DOHH2 (cell line): Measurements from ENCODE around the gene TAF4.
"Not testable (repeated sequence)": the region's sequence is repeated elsewhere in the genome, so short reads cannot be mapped to it uniquely, and the experiment has no call there.

Experiments used
- EZH2phosphoT487 ChIP-seq: fragments of 200-600 bp; sonication (generic); IDR thresholded peaks from 2 replicates; pipeline ENCODE4 v1.6.1; 2017; ENCODE audit warnings: borderline replicate concordance, mild to moderate bottlenecking, antibody characterized with exemption, low read length, moderate library complexity, mixed read lengths
- TF ChIP-seq, protein P1 (sequence below): fragments of 200-600 bp; sonication (generic); IDR thresholded peaks from one replicate; pipeline ENCODE4 v1.5.1; 2014; ENCODE audit warnings: antibody characterized with exemption, mild to moderate bottlenecking, low read depth, low read length; ENCODE audit not compliant: poor library complexity, severe bottlenecking

DNA sequence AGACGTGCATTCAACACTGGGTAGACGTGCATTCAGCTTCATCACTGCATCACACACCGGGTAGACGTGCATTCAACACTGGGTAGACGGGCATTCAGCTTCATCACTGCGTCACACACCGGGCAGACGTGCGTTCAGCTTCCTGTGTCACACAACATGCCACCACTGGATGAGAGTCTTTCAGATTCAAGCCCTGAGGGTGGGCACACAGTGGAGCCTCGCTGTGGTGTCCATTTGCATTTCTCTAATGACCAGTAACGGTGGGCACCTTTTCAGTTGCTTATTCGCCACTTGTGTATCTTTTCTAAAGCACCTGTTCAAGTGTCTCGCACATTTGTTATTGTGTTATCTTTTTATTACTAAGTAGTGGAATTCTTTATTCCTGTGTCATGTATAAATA, 94.1 kb downstream of the TAF4 start:
- TF ChIP-seq, protein P1, sequence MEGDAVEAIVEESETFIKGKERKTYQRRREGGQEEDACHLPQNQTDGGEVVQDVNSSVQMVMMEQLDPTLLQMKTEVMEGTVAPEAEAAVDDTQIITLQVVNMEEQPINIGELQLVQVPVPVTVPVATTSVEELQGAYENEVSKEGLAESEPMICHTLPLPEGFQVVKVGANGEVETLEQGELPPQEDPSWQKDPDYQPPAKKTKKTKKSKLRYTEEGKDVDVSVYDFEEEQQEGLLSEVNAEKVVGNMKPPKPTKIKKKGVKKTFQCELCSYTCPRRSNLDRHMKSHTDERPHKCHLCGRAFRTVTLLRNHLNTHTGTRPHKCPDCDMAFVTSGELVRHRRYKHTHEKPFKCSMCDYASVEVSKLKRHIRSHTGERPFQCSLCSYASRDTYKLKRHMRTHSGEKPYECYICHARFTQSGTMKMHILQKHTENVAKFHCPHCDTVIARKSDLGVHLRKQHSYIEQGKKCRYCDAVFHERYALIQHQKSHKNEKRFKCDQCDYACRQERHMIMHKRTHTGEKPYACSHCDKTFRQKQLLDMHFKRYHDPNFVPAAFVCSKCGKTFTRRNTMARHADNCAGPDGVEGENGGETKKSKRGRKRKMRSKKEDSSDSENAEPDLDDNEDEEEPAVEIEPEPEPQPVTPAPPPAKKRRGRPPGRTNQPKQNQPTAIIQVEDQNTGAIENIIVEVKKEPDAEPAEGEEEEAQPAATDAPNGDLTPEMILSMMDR, result not testable (repeated sequence)
- not testable (repeated sequence) for TF ChIP-seq EZH2phosphoT487
